Measurements from ENCODE around the gene CXCL10. TPM values are rescaled to one million over a fixed set of nuclear protein-coding genes. Genes with fewer than 3 reads are reported as not detected.
A peak's percentile ranks its signal among the peaks of the same experiment; 100 is the strongest.

Gene CXCL10
- total and polyA plus RNA-seq, 2 of the 4 experiments (the other 2 are of a cell fraction) = 0.15 to 0.18 TPM

DNA sequence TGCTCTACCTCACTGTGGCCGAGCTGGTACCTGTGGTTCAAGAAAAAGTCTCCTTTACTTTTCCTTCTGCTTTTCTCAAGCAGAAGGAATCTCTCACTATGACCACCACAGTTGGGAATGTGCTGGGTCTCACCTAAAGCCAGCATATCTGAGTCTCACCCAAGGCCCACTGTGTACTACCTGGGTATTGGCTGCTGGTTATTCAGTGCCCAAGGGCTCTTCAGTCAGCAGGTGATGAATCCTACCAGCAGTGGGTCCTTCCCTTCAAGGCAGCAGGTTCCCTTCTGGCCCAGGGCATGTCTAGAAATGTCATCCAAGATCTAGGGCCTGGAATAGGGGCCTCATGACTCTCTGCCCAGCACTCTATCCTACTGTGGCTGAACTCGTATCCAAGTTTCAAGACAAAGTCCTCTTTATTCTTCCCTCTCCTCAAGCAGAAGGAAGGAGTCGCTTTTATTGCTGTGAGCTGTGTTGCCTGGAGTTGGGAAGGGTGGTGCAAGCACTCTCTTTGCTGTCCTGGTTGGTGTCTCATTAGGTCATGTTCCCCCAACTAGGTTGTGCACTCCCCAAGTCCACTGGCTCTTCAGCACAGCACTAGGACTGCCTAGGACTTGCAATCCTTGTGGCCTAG is 6.1 kb downstream of the CXCL10 start:
- Histone ChIP-seq H2BK120ac (ENCODE audit: low read depth, low read length) (peak overlapping the region; percentile 12; the same call in 1 of the 2 replicates), H3K4me2 (ENCODE audit: low read depth, low read length) (no peak overlapping the region), H2BK5ac (ENCODE audit: low read depth, low read length, poor library complexity, severe bottlenecking) (no peak overlapping the region), H2BK20ac (ENCODE audit: low read depth, low read length) (no peak overlapping the region), H2AFZ (replicated peaks; ENCODE audit: low read length, poor library complexity) (no peak overlapping the region), H3K9me1 (ENCODE audit: insufficient read depth, low read length) (0 out of 2 replicates have a peak, but pooled peaks cover 3% of the 10 kb centered on the region), H3K9me3 (ENCODE audit: control insufficient read depth, insufficient read depth, low read length) (no peaks in the 10 kb centered on the region), H3K27me3 (ENCODE audit: control insufficient read depth, insufficient read depth, low read length) (no peaks in the 10 kb centered on the region), H3K36me3 (ENCODE audit: control insufficient read depth, insufficient read depth, low read length) (no peaks in the 10 kb centered on the region), H3K23ac (ENCODE audit: low read depth, low read length) (no peak overlapping the region), H3K27ac (ENCODE audit: insufficient read depth, low read length) (no peak overlapping the region), H3K18ac (ENCODE audit: low read depth, low read length) (no peak overlapping the region), H4K20me1 (ENCODE audit: insufficient read depth, low read length) (no peaks in the 10 kb centered on the region), H3K4ac (ENCODE audit: low read depth, low read length) (0 out of 2 replicates have a peak overlapping the region, but pooled peaks have one; percentile 29), H3K56ac (ENCODE audit: extremely low read depth, insufficient read depth, low read length) (no peak overlapping the region), H4K5ac (ENCODE audit: low read depth, low read length) (no peak overlapping the region), H3K79me1 (ENCODE audit: low read depth in 1 of 2, low read length in 2 of 2) (no peaks in the 10 kb centered on the region), H2AK9ac (replicated peaks; ENCODE audit: low read depth, low read length, poor library complexity) (no peak overlapping the region), H2BK15ac (ENCODE audit: low read depth, low read length) (peak overlapping the region; percentile 81; the same call in 2 of the 3 replicates), H3K14ac (replicated peaks; ENCODE audit: low read depth, low read length) (no peak overlapping the region), H3K4me3 (ENCODE audit: insufficient read depth, low read depth, low read length) (no peak overlapping the region), H3K9ac (ENCODE audit: low read depth, low read length) (no peak overlapping the region), H4K91ac (ENCODE audit: insufficient read depth, low read depth, low read length) (0 out of 2 replicates have a peak overlapping the region, but pooled peaks have one; percentile 23), H3K4me1 (ENCODE audit: control insufficient read depth, insufficient read depth, low read length) (peaks cover 5% of the 10 kb centered on the region; the same call in 1 of the 2 replicates), H4K8ac (ENCODE audit: low read depth in 2 of 2, low read length in 2 of 2) (no peak overlapping the region), H2AK5ac (ENCODE audit: low read depth, low read length) (no peak overlapping the region)
- POLR2A ChIA-PET (ENCODE audit: unreplicated experiment) = no interaction called here
- no TSS peak for BruUV-seq (replicated peaks)
- CTCF ChIA-PET = no interaction called here
- dilution Hi-C loops (cut with HindIII; ENCODE audit: low sequenced_read_pairs, unreplicated experiment) = no loop called here
- DNase-seq = no peak
- no CpG with 5 or more reads among the region's 3 CpGs for WGBS, 2 experiments (ENCODE audit: extremely low coverage in 2 of 2, insufficient read length in 1 of 2)
- no peak for ATAC-seq (ENCODE audit: low read depth)
- no peak for TF ChIP-seq MXI1 (IDR thresholded peaks at IDR 0.05; ENCODE audit: borderline replicate concordance, low read depth, low read length)
- TF ChIP-seq CHD1 (IDR thresholded peaks at IDR 0.05; ENCODE audit: low read depth, low read length) = no peak
- TF ChIP-seq RAD21 (IDR thresholded peaks at IDR 0.05; ENCODE audit: low read length) = no peak
- in situ Hi-C loops (cut with MboI; ENCODE audit: low sequenced_read_pairs) = no loop called here
- intact Hi-C loops (cut with micrococcal nuclease) = no loop called here
